Activated naive CD8-positive, alpha-beta T cell treated with anti-CD3 and anti-CD28 coated beads, Interleukin-2, amount 50 U/mL, for 24 hours (primary cell): ENCODE measurements around the gene FLAD1.
A peak's percentile ranks its signal among the peaks of the same experiment; 100 is the strongest.

Experiments
- ATAC-seq: fragments of 150-1000 bp; cut with Tn5 transposase; one replicate; pipeline ENCODE4 v1.10.0; 2021
- DNase-seq: peaks from one replicate; pipeline ENCODE4 v3.0.0; 2021
- H3K27ac Mint-ChIP-seq: one replicate; pipeline ENCODE4 v1.8.0; 2021; ENCODE audit warnings: mild to moderate bottlenecking, mixed read lengths
- H3K27me3 Mint-ChIP-seq: one replicate; pipeline ENCODE4 v1.8.0; 2021; ENCODE audit warnings: mixed read lengths
- H3K36me3 Mint-ChIP-seq: one replicate; pipeline ENCODE4 v1.8.0; 2021; ENCODE audit warnings: low read depth, mixed read lengths
- H3K4me1 Mint-ChIP-seq: one replicate; pipeline ENCODE4 v1.8.0; 2021; ENCODE audit warnings: mixed read lengths
- H3K4me3 Mint-ChIP-seq: one replicate; pipeline ENCODE4 v1.8.0; 2021; ENCODE audit warnings: mild to moderate bottlenecking, moderate library complexity, mixed read lengths
- H3K9me3 Mint-ChIP-seq: one replicate; pipeline ENCODE4 v1.8.0; 2021; ENCODE audit warnings: mixed read lengths

FLAD1 gene

DNA sequence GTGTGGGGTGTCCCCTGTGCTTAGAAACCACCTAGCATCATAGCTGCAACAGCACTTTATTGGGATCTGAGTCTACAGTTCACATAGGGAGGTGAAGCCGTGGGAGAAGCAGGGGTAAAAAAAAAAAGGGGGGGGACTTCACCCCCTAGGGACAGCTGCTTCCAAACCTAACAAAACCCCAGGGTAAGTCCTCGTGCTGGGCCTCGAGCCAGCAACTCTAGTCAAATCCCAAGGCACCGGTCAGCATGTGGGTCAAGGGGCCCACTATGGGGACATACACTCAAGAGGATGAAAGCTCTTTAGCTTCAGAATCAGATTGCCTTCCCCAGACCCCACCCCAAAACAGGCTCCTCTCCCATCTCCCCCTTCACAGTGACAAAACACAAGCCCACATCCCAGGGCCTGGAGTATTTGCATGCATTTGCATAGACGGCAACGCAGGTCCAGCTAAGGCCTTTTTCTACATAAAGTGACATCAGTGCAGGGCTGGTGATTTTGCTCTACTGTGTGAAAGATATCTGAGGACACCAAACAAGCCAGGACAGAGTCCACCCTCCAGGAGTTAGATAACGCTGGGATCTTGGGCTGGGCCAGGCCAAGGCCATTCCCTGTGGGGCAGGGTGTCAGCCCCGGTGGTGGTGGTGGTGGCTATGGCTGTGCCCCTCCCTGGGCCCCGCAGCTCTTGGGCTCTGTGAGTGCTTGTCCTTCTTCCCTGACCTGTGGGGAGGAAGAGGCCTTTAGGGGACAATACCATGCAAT is 38.6 kb upstream of the FLAD1 start:
- Mint-ChIP-seq H3K36me3 (no peaks in the 10 kb centered on the region), H3K27me3 (no peaks in the 10 kb centered on the region), H3K4me1 (peaks cover 50% of the 10 kb centered on the region), H3K27ac (no peak overlapping the region), H3K9me3 (no peaks in the 10 kb centered on the region), H3K4me3 (no peak overlapping the region)
- ATAC-seq (no peak), DNase-seq (no peak)

DNA sequence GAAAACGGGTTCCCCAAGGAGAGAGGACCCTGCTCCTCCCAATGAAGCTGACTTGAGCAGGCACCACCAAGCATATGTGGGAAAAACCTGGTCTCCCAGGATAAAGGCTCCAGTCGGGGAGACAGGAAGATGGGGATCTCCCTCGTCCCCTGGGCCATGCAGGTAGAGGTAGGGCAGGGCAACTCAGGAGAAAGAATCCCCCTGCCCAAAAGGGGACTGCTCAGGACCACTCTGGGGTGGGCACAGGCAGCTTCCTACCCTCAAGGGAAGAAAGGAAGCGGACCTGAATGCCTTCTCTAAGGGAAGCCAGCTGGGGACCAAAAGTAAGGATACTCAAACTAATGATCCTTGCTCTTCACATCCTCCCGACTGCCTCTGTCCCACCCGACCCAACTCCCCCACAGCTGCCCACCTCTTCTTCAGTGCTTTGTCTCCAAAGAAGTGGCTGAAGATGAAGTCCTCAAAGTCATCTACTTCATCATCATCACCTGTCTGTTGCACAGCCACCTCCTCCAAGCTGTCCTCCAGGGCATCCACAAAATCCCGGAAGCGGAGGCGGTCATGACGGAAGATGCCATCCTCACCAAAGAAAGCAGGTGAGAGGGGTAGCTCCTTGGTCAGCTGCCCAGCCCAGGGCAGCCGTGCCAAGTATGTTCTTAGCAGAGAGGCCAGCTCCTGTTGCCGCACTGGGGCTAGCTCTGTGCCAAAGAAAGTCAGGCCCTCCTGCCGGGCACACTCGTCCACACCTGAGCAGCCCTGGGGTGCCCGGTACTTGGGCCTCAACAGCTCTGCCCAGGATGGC is 37.8 kb upstream of the FLAD1 start:
- Mint-ChIP-seq H3K9me3 (no peaks in the 10 kb centered on the region), H3K27me3 (no peaks in the 10 kb centered on the region), H3K4me1 (peaks cover 45% of the 10 kb centered on the region), H3K36me3 (no peaks in the 10 kb centered on the region), H3K4me3 (no peak overlapping the region), H3K27ac (no peak overlapping the region)
- no peak for DNase-seq
- ATAC-seq = no peak

DNA sequence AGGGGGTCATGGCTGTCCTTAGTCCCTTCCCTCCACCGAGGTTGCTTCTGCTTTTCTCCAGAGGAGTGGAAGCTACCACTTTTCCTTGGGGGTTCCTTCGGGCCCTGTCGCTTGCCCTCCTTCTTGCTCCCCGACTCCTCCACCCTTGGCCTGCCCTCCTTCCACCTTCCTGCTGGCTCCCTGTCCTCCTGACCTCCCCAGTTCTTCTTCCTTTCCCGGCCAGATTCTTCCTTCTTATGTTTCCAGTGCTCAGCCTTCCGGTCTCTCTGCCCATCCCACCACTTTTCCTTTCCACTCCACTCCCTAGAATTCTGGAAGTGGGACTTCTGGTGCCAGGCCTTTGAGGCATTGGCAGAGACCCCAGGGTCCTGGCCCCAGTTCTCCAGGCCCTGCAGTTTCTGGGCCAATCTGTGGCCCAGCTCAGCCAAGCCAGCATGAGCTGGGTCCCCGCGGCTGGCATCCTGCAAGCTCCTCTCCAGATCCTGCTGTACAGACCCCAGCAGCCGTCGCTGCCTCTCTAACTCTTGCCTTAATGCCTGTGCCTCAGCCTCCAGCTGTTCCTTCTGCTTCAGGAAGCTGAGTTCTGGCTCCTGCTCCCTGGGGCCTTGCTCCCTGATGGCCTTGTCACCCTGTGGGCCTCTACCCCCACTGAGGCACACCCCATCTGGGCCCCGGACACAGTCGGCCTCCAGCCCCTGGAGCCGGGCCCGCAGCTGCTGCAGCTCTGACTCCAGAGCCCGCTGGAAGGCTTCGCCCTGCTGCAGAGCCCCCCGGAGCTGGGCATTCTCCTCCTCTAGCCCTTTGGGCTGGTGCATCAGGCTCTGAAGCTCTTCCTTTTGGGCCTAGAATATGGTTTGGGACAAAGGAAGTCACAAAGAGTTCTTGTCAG is 36.9 kb upstream of the FLAD1 start:
- Mint-ChIP-seq H3K4me1 (peaks cover 45% of the 10 kb centered on the region), H3K9me3 (no peaks in the 10 kb centered on the region), H3K27me3 (no peaks in the 10 kb centered on the region), H3K4me3 (no peak overlapping the region), H3K27ac (no peak overlapping the region), H3K36me3 (peaks cover 3% of the 10 kb centered on the region)
- ATAC-seq (no peak), DNase-seq (no peak)

DNA sequence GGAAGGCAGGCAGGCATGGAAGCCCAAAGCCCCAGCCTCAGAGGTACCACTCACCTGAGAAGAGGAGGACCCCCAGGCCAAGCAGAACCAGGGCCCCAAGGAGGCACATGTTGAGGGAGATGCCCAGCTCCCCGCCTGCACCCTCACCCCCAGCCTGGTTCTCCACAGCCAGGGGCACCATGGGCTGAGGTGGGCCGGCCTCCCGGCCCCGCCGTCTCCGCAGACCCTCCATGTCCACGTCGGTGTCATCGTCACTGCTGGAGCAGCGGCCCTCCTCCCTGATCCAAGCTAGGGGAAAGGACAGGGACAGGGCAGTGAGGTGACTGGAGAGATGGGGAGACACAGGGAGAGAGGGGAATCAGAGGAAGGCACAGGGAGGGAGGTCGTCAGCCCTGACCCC is 35.1 kb upstream of the FLAD1 start:
- no peak for DNase-seq
- peaks cover 45% of the 10 kb centered on the region for H3K4me1 Mint-ChIP-seq
- no peak overlapping the region for H3K27ac Mint-ChIP-seq
- H3K9me3 Mint-ChIP-seq = no peaks in the 10 kb centered on the region
- H3K27me3 Mint-ChIP-seq = no peaks in the 10 kb centered on the region
- H3K36me3 Mint-ChIP-seq = peaks cover 3% of the 10 kb centered on the region
- no peak for ATAC-seq
- no peak overlapping the region for H3K4me3 Mint-ChIP-seq

DNA sequence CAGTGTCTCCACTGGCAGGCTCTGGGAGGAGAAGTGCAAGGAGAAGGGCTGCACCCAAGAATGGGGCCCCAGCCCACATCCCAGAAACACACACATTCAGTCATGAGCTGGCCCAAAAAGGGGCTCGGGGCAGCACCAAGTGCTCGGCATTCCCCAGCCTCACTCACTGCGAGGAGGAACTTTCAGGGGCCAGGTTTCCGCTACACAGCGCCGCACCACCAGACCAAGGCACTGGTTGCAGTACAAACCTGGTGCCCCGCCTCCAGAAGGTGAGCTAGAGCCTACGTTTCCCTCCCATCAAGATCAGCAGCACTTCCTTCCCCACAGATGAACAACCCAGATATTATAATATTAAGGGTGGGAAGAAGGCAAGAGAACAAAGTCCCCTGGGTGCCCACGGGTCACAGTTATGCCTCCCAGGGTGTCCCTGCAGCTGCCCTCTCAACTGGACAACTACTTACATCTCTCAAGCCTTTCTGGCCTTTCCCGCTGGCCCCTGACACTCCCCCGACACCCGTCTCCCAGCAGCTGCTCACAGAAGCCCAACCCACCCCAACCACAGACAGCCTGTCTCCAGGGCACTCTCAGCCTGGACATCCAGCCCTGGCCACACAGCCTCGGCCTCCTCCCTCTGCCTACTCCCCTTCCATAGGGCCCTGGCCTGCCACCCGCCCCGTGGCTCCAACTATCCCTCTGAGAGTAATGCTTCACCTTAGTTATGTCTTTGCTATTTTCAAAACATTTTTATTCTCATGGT is 31.1 kb upstream of the FLAD1 start:
- Mint-ChIP-seq H3K27ac (peak overlapping the region; percentile 93), H3K9me3 (no peaks in the 10 kb centered on the region), H3K36me3 (peaks cover 3% of the 10 kb centered on the region), H3K4me3 (peak overlapping the region; percentile 73), H3K4me1 (peaks cover 72% of the 10 kb centered on the region), H3K27me3 (no peaks in the 10 kb centered on the region)
- DNase-seq (peak; percentile 68), ATAC-seq (peak; percentile 44)

DNA sequence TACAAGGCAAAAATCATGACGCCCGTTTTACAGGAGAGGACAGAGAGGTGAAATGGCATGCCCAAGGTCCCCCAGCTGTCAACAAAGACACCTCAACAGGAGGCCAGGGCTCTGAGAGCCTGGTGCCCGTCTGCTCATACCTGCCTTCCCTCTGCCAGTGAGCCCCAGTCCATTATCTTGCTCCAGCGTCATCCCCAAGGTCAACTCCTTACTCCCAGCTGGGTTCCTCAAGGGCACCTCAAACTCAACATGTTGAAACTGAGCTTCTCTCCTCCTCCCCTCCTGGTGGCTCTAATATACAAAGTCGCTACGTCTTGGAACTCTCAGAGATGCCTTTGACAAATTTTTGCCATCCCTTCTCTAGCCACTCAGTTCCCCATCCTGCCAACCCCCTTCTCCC is 30.5 kb upstream of the FLAD1 start:
- no peaks in the 10 kb centered on the region for H3K9me3 Mint-ChIP-seq
- ATAC-seq (no peak), DNase-seq (no peak)
- H3K27ac Mint-ChIP-seq = peak overlapping the region; percentile 93
- peak overlapping the region; percentile 73 for H3K4me3 Mint-ChIP-seq
- no peaks in the 10 kb centered on the region for H3K27me3 Mint-ChIP-seq
- H3K36me3 Mint-ChIP-seq = peaks cover 3% of the 10 kb centered on the region
- H3K4me1 Mint-ChIP-seq = peaks cover 72% of the 10 kb centered on the region

DNA sequence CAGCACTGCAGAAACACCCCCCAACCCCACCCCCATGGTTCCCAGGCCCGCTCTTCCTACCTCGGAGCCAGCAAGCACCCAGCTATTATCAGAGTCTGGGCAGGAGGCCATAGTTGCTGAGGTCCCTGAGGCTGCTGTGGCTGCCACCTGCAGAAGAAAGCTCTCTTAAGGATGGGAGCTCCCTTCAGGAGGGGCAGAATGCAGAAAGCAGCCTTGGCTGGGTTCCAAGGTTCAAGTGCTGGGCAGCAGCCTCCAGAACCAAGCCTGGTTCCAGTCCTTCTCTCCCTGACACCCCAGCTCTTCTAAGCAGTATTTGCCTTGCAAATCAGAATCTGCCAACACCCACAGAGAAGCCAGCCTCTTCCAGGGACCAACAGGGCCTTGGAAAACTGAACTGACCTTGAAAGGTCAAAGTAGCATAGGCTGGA is 29.5 kb upstream of the FLAD1 start:
- Mint-ChIP-seq H3K27ac (peak overlapping the region; percentile 94), H3K4me3 (peak overlapping the region; percentile 90), H3K4me1 (peaks cover 74% of the 10 kb centered on the region), H3K9me3 (no peaks in the 10 kb centered on the region), H3K36me3 (peaks cover 3% of the 10 kb centered on the region), H3K27me3 (no peaks in the 10 kb centered on the region)
- ATAC-seq (no peak), DNase-seq (no peak)

DNA sequence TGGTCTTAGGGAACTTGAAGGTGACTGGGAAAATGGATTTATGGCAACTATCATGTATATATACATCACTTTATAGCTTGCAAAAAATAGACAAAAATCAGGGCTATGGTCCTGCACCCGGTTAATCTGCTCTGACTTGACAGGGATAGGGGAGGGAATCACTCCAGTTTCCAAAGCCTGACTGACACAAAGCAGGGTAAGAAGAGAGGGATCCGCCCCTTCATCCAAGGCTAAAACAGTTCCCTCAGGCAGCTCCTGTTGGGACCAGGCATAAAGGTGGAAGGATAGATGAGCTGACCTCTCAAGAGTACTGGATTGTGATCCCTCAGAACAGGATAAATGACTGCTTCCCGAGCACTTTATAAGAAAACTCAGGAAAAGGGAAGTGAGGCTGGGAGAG is 28.6 kb upstream of the FLAD1 start:
- peaks cover 3% of the 10 kb centered on the region for H3K36me3 Mint-ChIP-seq
- DNase-seq (no peak), ATAC-seq (no peak)
- H3K4me1 Mint-ChIP-seq = peaks cover 71% of the 10 kb centered on the region
- H3K4me3 Mint-ChIP-seq = peak overlapping the region; percentile 90
- H3K9me3 Mint-ChIP-seq = no peaks in the 10 kb centered on the region
- H3K27me3 Mint-ChIP-seq = no peaks in the 10 kb centered on the region
- H3K27ac Mint-ChIP-seq = peak overlapping the region; percentile 94

DNA sequence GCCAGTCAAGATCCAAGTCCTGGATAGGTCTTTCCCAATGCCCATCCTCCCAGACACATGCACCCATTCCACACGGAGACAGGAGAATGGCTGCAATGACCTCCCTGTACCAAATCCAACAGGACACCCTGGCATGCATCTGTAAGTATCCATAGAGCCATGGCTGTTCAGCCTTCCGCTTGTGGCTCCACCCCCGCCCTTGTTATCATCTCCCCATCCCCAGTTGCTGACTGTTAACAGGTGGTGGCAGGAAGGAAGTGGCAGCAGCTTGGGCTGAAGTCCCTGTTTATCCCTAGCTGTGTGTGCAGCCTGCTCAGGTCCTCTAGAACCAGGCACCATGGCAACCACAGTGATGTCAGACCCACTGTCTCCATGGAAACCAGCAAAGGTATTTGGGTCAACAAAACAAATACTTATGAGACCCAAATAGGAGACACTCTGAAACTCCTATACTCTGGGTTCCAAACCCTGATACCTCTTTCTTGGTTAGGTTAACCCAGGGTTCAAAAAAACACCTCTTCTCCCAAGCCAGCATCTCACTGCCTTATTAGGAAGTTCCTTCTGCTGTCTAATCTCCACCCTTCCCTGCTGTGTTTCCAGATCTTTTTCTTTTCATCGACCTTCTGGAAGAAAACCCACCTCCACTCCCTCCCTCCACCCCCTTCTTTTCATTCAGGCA is 28.0 kb upstream of the FLAD1 start:
- H3K4me1 Mint-ChIP-seq = peaks cover 74% of the 10 kb centered on the region
- H3K36me3 Mint-ChIP-seq = peaks cover 5% of the 10 kb centered on the region

DNA sequence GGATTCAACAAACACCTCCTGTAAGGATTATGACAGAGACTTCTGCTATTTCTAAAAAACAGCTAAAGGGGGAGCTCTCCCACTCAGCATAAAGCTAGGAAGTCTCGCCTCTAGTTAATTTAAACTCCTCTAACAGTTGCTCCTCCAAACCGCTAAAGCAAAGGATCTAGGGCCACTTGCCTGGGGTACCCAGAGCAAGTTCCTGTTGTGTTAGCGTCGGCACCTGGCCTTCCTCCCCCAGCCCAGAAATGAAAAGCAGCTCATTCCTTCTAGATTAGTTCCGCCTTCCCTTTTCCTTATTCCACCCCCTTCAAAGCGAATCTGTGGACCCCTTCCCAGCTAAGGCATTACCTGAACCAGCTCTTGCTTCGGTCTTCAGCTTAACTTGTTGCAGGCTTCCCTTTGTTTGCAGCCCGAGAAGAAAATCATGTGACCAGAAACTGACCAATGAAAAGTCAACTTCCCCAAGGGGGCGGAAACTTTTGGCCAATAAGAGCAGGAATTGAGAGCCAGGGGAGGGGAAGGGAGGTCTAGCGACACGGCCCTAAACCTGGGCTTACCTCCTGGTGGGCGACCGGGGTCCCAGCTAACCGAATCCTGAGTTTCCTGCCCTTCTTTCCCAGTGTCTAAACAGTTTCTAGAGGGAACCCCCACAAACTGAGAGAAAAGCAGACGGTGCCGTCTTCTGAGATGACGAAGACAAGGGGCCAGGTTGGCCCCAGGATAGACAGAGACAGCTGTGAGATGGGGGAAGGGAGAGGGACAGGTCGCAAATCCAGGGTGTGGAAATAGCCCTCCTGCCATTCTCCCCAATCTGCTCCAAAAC is 27.2 kb upstream of the FLAD1 start, which contains the start of gene PBXIP1:
Gene PBXIP1, minus strand, starts transcription at position 382 of the 826 bp plus-strand sequence. CDS start 2,378 bp downstream, outside the sequence.
- Mint-ChIP-seq H3K36me3 (peaks cover 5% of the 10 kb centered on the region), H3K9me3 (no peaks in the 10 kb centered on the region), H3K4me1 (peaks cover 75% of the 10 kb centered on the region), H3K4me3 (peak within 1 kb of the TSS; percentile 90), H3K27me3 (no peaks in the 10 kb centered on the region), H3K27ac (peak within 1 kb of the TSS; percentile 94)
- DNase-seq = peak; percentile 72
- ATAC-seq = peak; percentile 47

More for the DNA sequence above, 28.0 kb upstream of the FLAD1 start:
- Mint-ChIP-seq H3K9me3 (no peaks in the 10 kb centered on the region), H3K27ac (peak overlapping the region; percentile 94), H3K4me3 (peak overlapping the region; percentile 90), H3K27me3 (no peaks in the 10 kb centered on the region)
- peak; percentile 89 for ATAC-seq
- peak; percentile 75 for DNase-seq

DNA sequence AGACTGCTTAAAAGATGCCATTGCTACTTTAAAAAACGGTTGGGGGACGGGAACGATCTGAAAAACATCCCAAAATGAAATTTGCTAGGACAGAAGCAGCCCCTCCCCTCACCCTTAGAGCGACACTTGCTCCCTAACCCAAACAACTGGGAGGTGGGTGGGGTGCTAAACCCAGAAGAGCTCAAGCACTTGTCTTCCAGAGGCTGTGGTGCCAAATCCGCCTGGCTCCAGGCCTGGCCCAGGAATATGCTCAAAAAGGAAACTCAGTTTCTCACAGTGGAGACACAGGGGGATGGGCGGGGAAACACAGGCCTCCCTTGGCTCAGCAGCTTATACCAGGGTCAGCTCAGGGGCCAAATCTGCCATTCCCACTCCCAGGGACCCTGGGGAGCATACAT is 26.6 kb upstream of the FLAD1 start:
- H3K27me3 Mint-ChIP-seq = no peaks in the 10 kb centered on the region
- no peak for ATAC-seq
- H3K36me3 Mint-ChIP-seq = peaks cover 6% of the 10 kb centered on the region
- H3K9me3 Mint-ChIP-seq = no peaks in the 10 kb centered on the region
- no peak for DNase-seq
- peak overlapping the region; percentile 90 for H3K4me3 Mint-ChIP-seq
- peak overlapping the region; percentile 94 for H3K27ac Mint-ChIP-seq
- peaks cover 72% of the 10 kb centered on the region for H3K4me1 Mint-ChIP-seq

DNA sequence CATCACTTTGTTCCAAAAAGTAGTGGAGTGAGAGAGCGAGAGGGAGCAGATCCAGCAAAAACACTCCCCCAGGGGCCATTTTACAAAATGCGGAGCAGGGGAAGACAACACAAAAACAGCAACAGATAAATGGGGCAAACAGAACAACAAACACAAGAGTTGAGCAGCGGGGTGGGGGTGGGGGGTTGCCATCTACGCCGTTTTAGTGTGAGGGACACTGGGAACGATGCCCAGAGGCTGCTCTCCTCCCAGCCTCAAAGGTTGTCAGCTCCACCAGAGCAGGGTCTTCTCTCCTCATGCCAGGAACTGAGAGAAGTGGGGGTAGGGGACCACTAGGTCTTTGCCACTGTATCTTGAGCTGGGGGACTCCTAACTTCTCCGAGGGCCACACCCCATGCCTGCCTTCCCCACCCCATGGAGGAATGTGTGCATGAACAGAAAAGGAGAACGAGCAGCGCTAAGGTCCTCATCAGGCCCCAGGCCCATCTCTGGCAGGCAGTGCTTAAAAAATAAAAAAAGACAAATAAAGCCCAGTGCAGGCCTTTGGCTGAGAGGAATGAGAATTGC is 26.0 kb upstream of the FLAD1 start:
- no peaks in the 10 kb centered on the region for H3K9me3 Mint-ChIP-seq
- H3K27me3 Mint-ChIP-seq = no peaks in the 10 kb centered on the region
- DNase-seq (no peak), ATAC-seq (no peak)
- no peak overlapping the region for H3K4me3 Mint-ChIP-seq
- H3K27ac Mint-ChIP-seq = no peak overlapping the region
- H3K36me3 Mint-ChIP-seq = peaks cover 6% of the 10 kb centered on the region
- peaks cover 65% of the 10 kb centered on the region for H3K4me1 Mint-ChIP-seq
